ENCODE data around the gene ABCG2.

ABCG2 gene

GRCh38 chr4:88063634-88064296 is 94.7 kb downstream of the ABCG2 start:
- TF ChIP-seq REST (IDR thresholded peaks at IDR 0.05; ENCODE audit: insufficient read depth in 1 of 2, low read depth in 2 of 2, low read length in 2 of 2) (no peak), POLR2AphosphoS5 (IDR thresholded peaks at IDR 0.05; ENCODE audit: low read depth, low read length) (no peak), TAF1 (IDR thresholded peaks at IDR 0.05; ENCODE audit: borderline replicate concordance, insufficient read depth, low read length) (no peak), SIN3A (IDR thresholded peaks at IDR 0.05; ENCODE audit: borderline replicate concordance, insufficient read depth, low read length) (no peak), FOXP2 (optimal IDR thresholded peaks at IDR 0.05; ENCODE audit: borderline replicate concordance, extremely low read depth, extremely low read length, insufficient read depth) (no peak)

- TF ChIP-seq TAF1 (IDR thresholded peaks at IDR 0.05; ENCODE audit: borderline replicate concordance, insufficient read depth, low read length) (no peak), POLR2AphosphoS5 (IDR thresholded peaks at IDR 0.05; ENCODE audit: low read depth, low read length) (no peak), REST (IDR thresholded peaks at IDR 0.05; ENCODE audit: insufficient read depth in 1 of 2, low read depth in 2 of 2, low read length in 2 of 2) (no peak), FOXP2 (optimal IDR thresholded peaks at IDR 0.05; ENCODE audit: borderline replicate concordance, extremely low read depth, extremely low read length, insufficient read depth) (no peak), SIN3A (IDR thresholded peaks at IDR 0.05; ENCODE audit: borderline replicate concordance, insufficient read depth, low read length) (no peak)
Observed at GRCh38 chr4:88062843-88063242, 95.6 kb downstream of the ABCG2 start.

GRCh38 chr4:88062311-88062710 is 96.1 kb downstream of the ABCG2 start:
- TF ChIP-seq TAF1 (IDR thresholded peaks at IDR 0.05; ENCODE audit: borderline replicate concordance, insufficient read depth, low read length) (no peak), FOXP2 (optimal IDR thresholded peaks at IDR 0.05; ENCODE audit: borderline replicate concordance, extremely low read depth, extremely low read length, insufficient read depth) (no peak), SIN3A (IDR thresholded peaks at IDR 0.05; ENCODE audit: borderline replicate concordance, insufficient read depth, low read length) (no peak), REST (IDR thresholded peaks at IDR 0.05; ENCODE audit: insufficient read depth in 1 of 2, low read depth in 2 of 2, low read length in 2 of 2) (no peak), POLR2AphosphoS5 (IDR thresholded peaks at IDR 0.05; ENCODE audit: low read depth, low read length) (no peak)

GRCh38 chr4:88060431-88060830 is 98.0 kb downstream of the ABCG2 start:
- no peak for TF ChIP-seq FOXP2 (optimal IDR thresholded peaks at IDR 0.05; ENCODE audit: borderline replicate concordance, extremely low read depth, extremely low read length, insufficient read depth)
- no peak for TF ChIP-seq POLR2AphosphoS5 (IDR thresholded peaks at IDR 0.05; ENCODE audit: low read depth, low read length)
- TF ChIP-seq SIN3A (IDR thresholded peaks at IDR 0.05; ENCODE audit: borderline replicate concordance, insufficient read depth, low read length) = no peak
- no peak for TF ChIP-seq TAF1 (IDR thresholded peaks at IDR 0.05; ENCODE audit: borderline replicate concordance, insufficient read depth, low read length)
- no peak for TF ChIP-seq REST (IDR thresholded peaks at IDR 0.05; ENCODE audit: insufficient read depth in 1 of 2, low read depth in 2 of 2, low read length in 2 of 2)

Measured in PFSK-1 (cell line).